22Rv1 (cell line): ENCODE data around the gene COL4A2.

Experiments
- H3K27ac ChIP-seq: fragments of 450-650 bp; 2 replicates; pipeline ENCODE4 v1.5.1; 2017
- CTCF ChIP-seq: fragments of 450-650 bp; IDR thresholded peaks from 2 replicates; pipeline ENCODE4 v1.5.1; 2017; ENCODE audit warnings: mild to moderate bottlenecking
- ZFX ChIP-seq: fragments of 450-650 bp; IDR thresholded peaks from 2 replicates; pipeline ENCODE4 v1.6.1; 2017; ENCODE audit warnings: antibody characterized with exemption, borderline replicate concordance

COL4A2 gene

GRCh38 chr13:110422913-110423688 lies 116.0 kb downstream of the COL4A2 start:
- TF ChIP-seq CTCF (no peak), ZFX (no peak)

DNA sequence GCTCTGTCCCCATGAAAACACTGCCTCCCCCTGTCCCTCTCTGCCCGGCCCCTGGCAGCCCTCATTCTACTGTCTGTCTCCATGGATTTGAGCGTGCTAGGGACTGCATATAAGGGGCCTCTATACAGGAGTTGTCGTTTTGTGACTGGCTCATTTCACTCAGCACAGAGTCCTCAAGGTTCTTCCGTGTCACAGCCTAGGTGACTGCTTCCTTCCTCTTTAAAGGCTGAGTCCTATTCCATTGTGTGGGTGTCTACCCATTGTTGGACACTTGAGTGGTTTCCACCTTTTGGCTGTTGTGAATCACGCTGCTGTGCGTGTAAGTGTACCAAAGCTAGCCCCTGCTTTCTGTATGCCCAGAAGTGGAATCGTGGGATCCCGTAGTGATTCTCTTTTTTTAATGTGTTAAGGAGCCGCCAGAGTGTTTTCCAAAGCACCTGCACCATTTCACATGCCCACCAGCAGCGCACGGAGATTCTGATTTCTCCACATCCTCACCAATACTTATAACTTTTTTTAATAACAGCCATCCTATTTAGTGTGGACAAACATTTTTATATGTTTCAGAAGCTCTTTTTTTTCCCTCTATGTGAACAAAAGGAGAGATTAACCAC lies 116.7 kb downstream of the COL4A2 start:
- no peak overlapping the region for H3K27ac ChIP-seq
- TF ChIP-seq CTCF (no peak), ZFX (no peak)

More at GRCh38 chr13:110422913-110423688, 116.0 kb downstream of the COL4A2 start:
- no peak overlapping the region for H3K27ac ChIP-seq

GRCh38 chr13:110424569-110425443 lies 117.7 kb downstream of the COL4A2 start:
- no peak overlapping the region for H3K27ac ChIP-seq
- TF ChIP-seq ZFX (no peak), CTCF (no peak)

DNA sequence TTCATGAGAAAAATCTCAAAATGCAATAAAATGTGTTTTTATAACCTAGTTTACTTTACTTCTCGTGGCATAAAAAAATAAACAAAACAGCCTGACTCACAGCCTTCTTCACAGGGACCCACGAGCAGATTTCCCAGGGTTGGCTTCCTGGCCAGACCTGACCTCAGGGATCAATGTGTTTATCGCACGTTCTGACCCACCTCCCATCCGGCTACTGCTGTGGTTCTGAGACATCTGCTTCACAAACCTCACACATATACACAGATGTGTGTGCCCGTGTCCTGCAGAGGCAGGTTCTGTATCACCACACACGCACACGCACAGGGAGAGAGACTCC lies 118.3 kb downstream of the COL4A2 start:
- TF ChIP-seq CTCF (no peak), ZFX (no peak)
- H3K27ac ChIP-seq = no peak overlapping the region

DNA sequence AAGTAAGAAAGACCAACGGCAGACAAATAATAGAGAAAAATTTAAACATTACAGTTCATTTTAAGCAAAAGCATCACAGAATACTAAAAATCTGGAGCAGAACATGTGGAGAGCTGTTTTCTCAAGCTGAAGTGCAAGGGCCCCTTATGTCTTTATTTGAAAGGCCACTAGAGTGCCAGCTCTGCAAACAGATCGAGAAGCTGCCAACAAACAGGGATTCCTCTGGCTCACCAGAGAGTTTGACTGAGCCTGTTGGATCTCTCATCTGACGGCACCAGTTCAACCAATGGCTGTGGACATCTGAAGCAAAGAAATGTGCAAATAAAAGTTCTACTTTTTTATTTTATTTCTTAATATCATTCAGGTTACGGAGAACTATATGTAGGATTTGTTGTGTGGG lies 119.7 kb downstream of the COL4A2 start:
- no peak overlapping the region for H3K27ac ChIP-seq
- TF ChIP-seq ZFX (no peak), CTCF (no peak)

DNA sequence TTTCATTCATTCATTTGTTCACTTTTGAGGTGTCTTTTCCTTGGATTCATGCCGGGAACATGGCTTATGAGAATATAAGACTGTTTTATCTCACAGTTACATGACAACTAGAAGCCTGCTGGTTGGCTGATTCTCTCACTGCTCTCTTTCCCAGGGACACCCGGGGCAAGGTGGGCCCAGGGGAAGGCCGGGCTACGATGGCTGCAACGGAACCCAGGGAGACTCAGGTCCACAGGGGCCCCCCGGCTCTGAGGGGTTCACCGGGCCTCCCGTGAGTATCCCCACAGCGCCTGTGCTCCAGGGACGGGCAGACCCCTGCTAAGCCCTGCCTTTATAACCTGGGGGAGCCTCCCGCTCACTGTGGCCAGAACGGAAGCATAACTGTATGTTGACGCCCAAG lies 121.2 kb downstream of the COL4A2 start:
- H3K27ac ChIP-seq = no peak overlapping the region
- TF ChIP-seq CTCF (no peak), ZFX (no peak)
